H9 (cell line): ENCODE results near the gene TIAM1. TPM values are rescaled to one million over a fixed set of nuclear protein-coding genes. Genes with fewer than 3 reads are reported as not detected.

Experiments used
- DNase-seq: peaks from one replicate; pipeline ENCODE4 v3.0.0-alpha.2; 2017
- H2AFZ ChIP-seq: one replicate; pipeline ENCODE4 v1.6.1; 2013; ENCODE audit warnings: mild to moderate bottlenecking, low read length, control low read depth, moderate library complexity
- H2AK5ac ChIP-seq: 2 replicates; pipeline ENCODE4 v1.6.1; 2013; ENCODE audit warnings: low read length, control low read depth, mixed read lengths; ENCODE audit not compliant: insufficient read length
- H2BK120ac ChIP-seq: one replicate; pipeline ENCODE4 v1.6.1; 2013; ENCODE audit warnings: low read depth, mild to moderate bottlenecking, low read length, control low read depth, inconsistent platforms; ENCODE audit not compliant: poor library complexity, severe bottlenecking
- H2BK12ac ChIP-seq: 2 replicates; pipeline ENCODE4 v1.6.1; 2013; ENCODE audit warnings: low read length, control low read depth, mixed read lengths, low read depth; ENCODE audit not compliant: insufficient read length
- H2BK15ac ChIP-seq: 2 replicates; pipeline ENCODE4 v1.6.1; 2013; ENCODE audit warnings: low read depth, low read length, control low read depth
- H2BK20ac ChIP-seq: one replicate; pipeline ENCODE4 v1.6.1; 2013; ENCODE audit warnings: low read depth, mild to moderate bottlenecking, low read length, control low read depth, inconsistent platforms; ENCODE audit not compliant: poor library complexity, severe bottlenecking
- H2BK5ac ChIP-seq: 2 replicates; pipeline ENCODE4 v1.6.1; 2013; ENCODE audit warnings: low read length, control low read depth, mixed read lengths; ENCODE audit not compliant: insufficient read length
- H3K14ac ChIP-seq: 2 replicates; pipeline ENCODE4 v1.6.1; 2013; ENCODE audit warnings: low read length, control low read depth; ENCODE audit not compliant: insufficient read depth
- H3K18ac ChIP-seq: 2 replicates; pipeline ENCODE4 v1.6.1; 2013; ENCODE audit warnings: low read depth, mild to moderate bottlenecking, mixed read lengths, low read length, control low read depth; ENCODE audit not compliant: insufficient read length
- H3K23ac ChIP-seq: 2 replicates; pipeline ENCODE4 v1.6.1; 2013; ENCODE audit warnings: low read length, control low read depth, mixed read lengths, low read depth; ENCODE audit not compliant: insufficient read length
- H3K23me2 ChIP-seq: 2 replicates; pipeline ENCODE4 v1.6.1; 2013; ENCODE audit warnings: low read depth, mild to moderate bottlenecking, mixed read lengths, low read length, control low read depth; ENCODE audit not compliant: insufficient read length, poor library complexity, severe bottlenecking
- H3K27ac ChIP-seq: 2 replicates; pipeline ENCODE4 v1.5.1; 2013; ENCODE audit warnings: low read length, control low read depth, mixed read lengths, low read depth; ENCODE audit not compliant: insufficient read length
- H3K27me3 ChIP-seq: 2 replicates; pipeline ENCODE4 v1.6.1; 2013; ENCODE audit warnings: low read length, control low read depth, inconsistent platforms; ENCODE audit not compliant: insufficient read depth
- H3K4ac ChIP-seq: 2 replicates; pipeline ENCODE4 v1.6.1; 2013; ENCODE audit warnings: low read depth, mild to moderate bottlenecking, control low read depth, inconsistent platforms, low read length, moderate library complexity
- H3K4me1 ChIP-seq: 2 replicates; pipeline ENCODE4 v1.6.1; 2013; ENCODE audit warnings: low read length, control low read depth, inconsistent platforms; ENCODE audit not compliant: insufficient read depth
- H3K4me2 ChIP-seq: 2 replicates; pipeline ENCODE4 v1.6.1; 2013; ENCODE audit warnings: low read length, control low read depth, mixed read lengths; ENCODE audit not compliant: insufficient read length, insufficient read depth
- H3K56ac ChIP-seq: 2 replicates; pipeline ENCODE4 v1.6.1; 2013; ENCODE audit warnings: low read depth, mild to moderate bottlenecking, mixed read lengths, low read length, control low read depth; ENCODE audit not compliant: insufficient read length
- H3K79me1 ChIP-seq: 2 replicates; pipeline ENCODE4 v1.6.1; 2013; ENCODE audit warnings: low read depth, mild to moderate bottlenecking, moderate library complexity, low read length, control low read depth, inconsistent platforms; ENCODE audit not compliant: insufficient read depth, poor library complexity, severe bottlenecking
- H3K79me2 ChIP-seq: 2 replicates; pipeline ENCODE4 v1.6.1; 2013; ENCODE audit warnings: low read length, control low read depth, inconsistent platforms; ENCODE audit not compliant: insufficient read depth
- H3K9ac ChIP-seq: 2 replicates; pipeline ENCODE4 v1.6.1; 2013; ENCODE audit warnings: low read length, control low read depth, mixed read lengths; ENCODE audit not compliant: insufficient read length; ENCODE audit errors: extremely low read depth
- H3K9me3 ChIP-seq: one replicate; pipeline ENCODE4 v1.6.1; 2013; ENCODE audit warnings: low read depth, low read length, inconsistent platforms; ENCODE audit not compliant: control insufficient read depth
- H3T11ph ChIP-seq: one replicate; pipeline ENCODE4 v1.6.1; 2013; ENCODE audit warnings: mild to moderate bottlenecking, low read length, control low read depth, inconsistent platforms
- H4K20me1 ChIP-seq: one replicate; pipeline ENCODE4 v1.6.1; 2013; ENCODE audit not compliant: control insufficient read depth, insufficient read length, insufficient read depth
- H4K5ac ChIP-seq: 2 replicates; pipeline ENCODE4 v1.6.1; 2013; ENCODE audit warnings: low read depth, mild to moderate bottlenecking, mixed read lengths, low read length, control low read depth; ENCODE audit not compliant: insufficient read length
- H4K8ac ChIP-seq: replicated peaks from 2 replicates; pipeline ENCODE4 v1.6.1; 2013; ENCODE audit warnings: low read length, control low read depth, mixed read lengths, low read depth; ENCODE audit not compliant: insufficient read length
- H4K91ac ChIP-seq: 2 replicates; pipeline ENCODE4 v1.6.1; 2013; ENCODE audit warnings: low read depth, mild to moderate bottlenecking, moderate library complexity, mixed read lengths, low read length, control low read depth; ENCODE audit not compliant: insufficient read length
- H3K27ac Mint-ChIP-seq, 3 experiments: 2 replicates in 2 of 3; 3 replicates in 1 of 3; pipeline ENCODE4 v1.8.0; 2020 to 2021; ENCODE audit warnings: mixed read lengths in 3 of 3, mild to moderate bottlenecking in 1 of 3, moderate library complexity in 1 of 3
- H3K27me3 Mint-ChIP-seq: 2 replicates; pipeline ENCODE4 v1.8.0; 2021; ENCODE audit warnings: low read depth, mild to moderate bottlenecking, moderate library complexity, mixed read lengths
- H3K36me3 Mint-ChIP-seq, 3 experiments: 2 replicates in 2 of 3; 3 replicates in 1 of 3; pipeline ENCODE4 v1.8.0; 2020 to 2021; ENCODE audit warnings: low read depth in 3 of 3, mixed read lengths in 3 of 3; ENCODE audit not compliant: insufficient read depth in 1 of 3
- H3K4me1 Mint-ChIP-seq, 2 experiments: 2 replicates each; pipeline ENCODE4 v1.8.0; 2020; ENCODE audit warnings: mixed read lengths in 2 of 2
- H3K4me3 Mint-ChIP-seq, 2 experiments: 2 replicates in 1 of 2; 3 replicates in 1 of 2; pipeline ENCODE4 v1.8.0; 2020 to 2021; ENCODE audit warnings: mild to moderate bottlenecking in 2 of 2, mixed read lengths in 2 of 2, moderate library complexity in 1 of 2
- H3K9me3 Mint-ChIP-seq, 2 experiments: 2 replicates in 1 of 2; 3 replicates in 1 of 2; pipeline ENCODE4 v1.8.0; 2020; ENCODE audit warnings: mild to moderate bottlenecking in 2 of 2, mixed read lengths in 2 of 2, moderate library complexity in 1 of 2
- CTCF ChIP-seq: fragments of 200-600 bp; sonication (generic); conservative IDR thresholded peaks from 3 replicates; pipeline ENCODE4 v1.8.0; 2021; ENCODE audit warnings: antibody characterized with exemption, mild to moderate bottlenecking
- WGBS: extraction: QIAGEN DNeasy Blood & Tissue Kit; methylation state at CpG from one replicate; pipeline ENCODE4 v1.1.7; 2013; ENCODE audit warnings: missing lambda C conversion rate, low lambda C conversion rate, mixed read lengths; ENCODE audit not compliant: insufficient read length; ENCODE audit errors: extremely low coverage; 5-methylcytosine and 5-hydroxymethylcytosine counted together
- total RNA-seq: library from RNA; stranded (reverse); gene quantifications from 2 replicates; pipeline ENCODE4 v1.2.1, GENCODE V29; 2021

Gene TIAM1
- total RNA-seq, 1 experiment from 2014 or later: 23.1 TPM

GRCh38 chr21:31087639-31088473 lies 256.2 kb downstream of the TIAM1 start:
- Histone ChIP-seq H3K79me2 (no peaks in the 10 kb centered on the region), H3K79me1 (no peaks in the 10 kb centered on the region), H3K14ac (no peak overlapping the region; the same call in 1 of the 2 replicates), H3K4me2 (no peak overlapping the region), H2BK15ac (no peak overlapping the region), H3K27me3 (no peaks in the 10 kb centered on the region), H4K20me1 (no peaks in the 10 kb centered on the region), H2BK120ac (no peak overlapping the region), H2BK12ac (no peak overlapping the region), H3K23me2 (no peaks in the 10 kb centered on the region), H3K4ac (no peak overlapping the region), H3T11ph (no peak overlapping the region), H2BK5ac (no peak overlapping the region), H3K18ac (no peak overlapping the region), H2AK5ac (no peak overlapping the region), H3K9ac (no peak overlapping the region), H3K9me3 (no peaks in the 10 kb centered on the region), H4K5ac (no peak overlapping the region), H2AFZ (no peak overlapping the region), H4K8ac (no peak overlapping the region), H4K91ac (no peak overlapping the region), H3K4me1 (no peaks in the 10 kb centered on the region), H2BK20ac (no peak overlapping the region), H3K23ac (no peak overlapping the region), H3K56ac (no peak overlapping the region), H3K27ac (no peak overlapping the region)
- no peak overlapping the region for H3K4me3 Mint-ChIP-seq
- H3K4me1 Mint-ChIP-seq: no peaks in the 10 kb centered on the region; a peak in 1 of 4 replicates
- no peak overlapping the region for H3K27ac Mint-ChIP-seq
- WGBS: no CpG with 5 or more reads among the region's 34 CpGs
- TF ChIP-seq CTCF: no peak
- DNase-seq: no peak
- H3K36me3 Mint-ChIP-seq: peaks cover 0 to 4% (median 0%) of the 10 kb centered on the region in 3 experiments; a peak in 2 of 7 replicates
- peaks cover 0 to 2% of the 10 kb centered on the region in 2 experiments; a peak in 2 of 5 replicates for H3K9me3 Mint-ChIP-seq
- H3K27me3 Mint-ChIP-seq: no peaks in the 10 kb centered on the region
